ENCODE results near the gene NSMCE1.
A peak's percentile ranks its signal among the peaks of the same experiment; 100 is the strongest.

Gene NSMCE1

GRCh38 chr16:27218756-27219155 lies 49.8 kb downstream of the NSMCE1 start:
- H3K4me3 ChIP-seq (ENCODE audit: low read depth in 1 of 2, low read length in 2 of 2), result no peak overlapping the region
- DNase-seq (no peak), ATAC-seq (ENCODE audit: insufficient read depth, low read depth) (no peak)
- no peaks in the 10 kb centered on the region for H3K9me3 ChIP-seq (ENCODE audit: insufficient read depth, low read length, severe bottlenecking)
- no peak overlapping the region for H3K9ac ChIP-seq (ENCODE audit: low read depth, low read length)
- no peaks in the 10 kb centered on the region for H3K79me2 ChIP-seq (ENCODE audit: insufficient read depth, low read length)
- TF ChIP-seq CTCF (IDR thresholded peaks at IDR 0.05; ENCODE audit: borderline replicate concordance, extremely low read depth, low read length, poor library complexity, severe bottlenecking) (no peak), EZH2 (IDR thresholded peaks at IDR 0.05; ENCODE audit: borderline replicate concordance, low read depth, low read length, severe bottlenecking) (no peak)
- 0 out of 2 replicates have a peak overlapping the region, but pooled peaks have one; percentile 27 for H3K27ac ChIP-seq (ENCODE audit: low read length)
- H4K20me1 ChIP-seq (ENCODE audit: insufficient read depth, low read length), result no peaks in the 10 kb centered on the region
- no peak overlapping the region for H3K4me2 ChIP-seq (ENCODE audit: insufficient read depth, low read length)
- no peak overlapping the region for H2AFZ ChIP-seq (ENCODE audit: low read depth, low read length)
- peaks cover 83% of the 10 kb centered on the region for H3K36me3 ChIP-seq (ENCODE audit: insufficient read depth, low read length)
- H3K4me1 ChIP-seq (ENCODE audit: insufficient read depth, low read length), result no peaks in the 10 kb centered on the region
- H3K27me3 ChIP-seq (ENCODE audit: insufficient read depth, low read length, poor library complexity), result no peaks in the 10 kb centered on the region

GRCh38 chr16:27217256-27217655 lies 51.3 kb downstream of the NSMCE1 start:
- Histone ChIP-seq H3K79me2 (ENCODE audit: insufficient read depth, low read length) (no peaks in the 10 kb centered on the region), H2AFZ (ENCODE audit: low read depth, low read length) (no peak overlapping the region), H3K36me3 (ENCODE audit: insufficient read depth, low read length) (peaks cover 71% of the 10 kb centered on the region), H4K20me1 (ENCODE audit: insufficient read depth, low read length) (no peaks in the 10 kb centered on the region), H3K4me2 (ENCODE audit: insufficient read depth, low read length) (no peak overlapping the region), H3K27me3 (ENCODE audit: insufficient read depth, low read length, poor library complexity) (no peaks in the 10 kb centered on the region), H3K4me3 (ENCODE audit: low read depth in 1 of 2, low read length in 2 of 2) (no peak overlapping the region), H3K27ac (ENCODE audit: low read length) (no peak overlapping the region), H3K4me1 (ENCODE audit: insufficient read depth, low read length) (no peaks in the 10 kb centered on the region), H3K9me3 (ENCODE audit: insufficient read depth, low read length, severe bottlenecking) (no peaks in the 10 kb centered on the region), H3K9ac (ENCODE audit: low read depth, low read length) (no peak overlapping the region)
- ATAC-seq (ENCODE audit: insufficient read depth, low read depth), result no peak
- DNase-seq, result no peak
- TF ChIP-seq CTCF (IDR thresholded peaks at IDR 0.05; ENCODE audit: borderline replicate concordance, extremely low read depth, low read length, poor library complexity, severe bottlenecking), result no peak
- no peak for TF ChIP-seq EZH2 (IDR thresholded peaks at IDR 0.05; ENCODE audit: borderline replicate concordance, low read depth, low read length, severe bottlenecking)

GRCh38 chr16:27216297-27216885 lies 52.2 kb downstream of the NSMCE1 start:
- no peak for DNase-seq
- Histone ChIP-seq H3K79me2 (ENCODE audit: insufficient read depth, low read length) (no peaks in the 10 kb centered on the region), H3K27me3 (ENCODE audit: insufficient read depth, low read length, poor library complexity) (no peaks in the 10 kb centered on the region), H3K36me3 (ENCODE audit: insufficient read depth, low read length) (peaks cover 69% of the 10 kb centered on the region), H3K4me2 (ENCODE audit: insufficient read depth, low read length) (no peak overlapping the region), H3K4me3 (ENCODE audit: low read depth in 1 of 2, low read length in 2 of 2) (no peak overlapping the region), H2AFZ (ENCODE audit: low read depth, low read length) (no peak overlapping the region), H3K9ac (ENCODE audit: low read depth, low read length) (no peak overlapping the region), H3K27ac (ENCODE audit: low read length) (no peak overlapping the region), H3K4me1 (ENCODE audit: insufficient read depth, low read length) (no peaks in the 10 kb centered on the region), H3K9me3 (ENCODE audit: insufficient read depth, low read length, severe bottlenecking) (no peaks in the 10 kb centered on the region), H4K20me1 (ENCODE audit: insufficient read depth, low read length) (no peaks in the 10 kb centered on the region)
- TF ChIP-seq EZH2 (IDR thresholded peaks at IDR 0.05; ENCODE audit: borderline replicate concordance, low read depth, low read length, severe bottlenecking) (no peak), CTCF (IDR thresholded peaks at IDR 0.05; ENCODE audit: borderline replicate concordance, extremely low read depth, low read length, poor library complexity, severe bottlenecking) (no peak)
- no peak for ATAC-seq (ENCODE audit: insufficient read depth, low read depth)
